Testis (tissue), 3 donors: Measurements from ENCODE around the gene SKP1. TPM values are rescaled to one million over a fixed set of nuclear protein-coding genes. Genes with fewer than 3 reads are reported as not detected.
A peak's percentile ranks its signal among the peaks of the same experiment; 100 is the strongest.

Experiments used
- DNase-seq: peaks from one replicate; pipeline ENCODE4 v3.0.0-alpha.2; 2019
- H3K27ac ChIP-seq, 2 donors: fragments of 200-600 bp; sonication (generic); one replicate each; pipeline ENCODE4 v1.5.1; 2019
- H3K27me3 ChIP-seq: fragments of 200-600 bp; sonication (generic); one replicate; pipeline ENCODE4 v1.5.1; 2019
- H3K36me3 ChIP-seq: fragments of 200-600 bp; sonication (generic); one replicate; pipeline ENCODE4 v1.5.1; 2017; ENCODE audit warnings: low read depth; ENCODE audit errors: missing control alignments
- H3K4me1 ChIP-seq: fragments of 200-600 bp; sonication (generic); one replicate; pipeline ENCODE4 v1.5.1; 2019
- H3K4me3 ChIP-seq, 2 donors: fragments of 200-600 bp; sonication (generic); one replicate each; pipeline ENCODE4 v1.5.1; 2017 to 2019
- H3K9me3 ChIP-seq: fragments of 200-600 bp; sonication (generic); one replicate; pipeline ENCODE4 v1.5.1; 2017
- CTCF ChIP-seq, 3 experiments: fragments of 450-650 bp in 2 of 3; fragments of 200-600 bp in 1 of 3; sonication (generic) in 1 of 3; IDR thresholded peaks; one replicate each; pipeline ENCODE4 v1.5.1; 2016 to 2019; ENCODE audit warnings: antibody characterized with exemption in 3 of 3, mild to moderate bottlenecking in 2 of 3, moderate library complexity in 1 of 3
- POLR2A ChIP-seq: fragments of 450-650 bp; IDR thresholded peaks from one replicate; pipeline ENCODE4 v1.6.1; 2017; ENCODE audit warnings: antibody characterized with exemption, mild to moderate bottlenecking, moderate library complexity
- whole genome bisulfite sequencing, 2 donors: methylation state at CpG; one replicate each; pipeline ENCODE4 v1.1.5; 2018; 5-methylcytosine and 5-hydroxymethylcytosine counted together
- intact Hi-C: fragments of 100-400 bp; cut with DNase I; formaldehyde crosslinking; loops from one replicate; pipeline ENCODE4 v1.15.1; 2023; ENCODE audit warnings: low total_unique reads
- polyA plus RNA-seq: library from polyadenylated mRNA; stranded (reverse); fragments of 350-450 nt; fragmentation: Illumina TruSeq; extraction: RNeasy Lipid Tissue Mini Kit (QIAGEN cat#74804); gene quantifications from one replicate; pipeline ENCODE4 v1.2.3, GENCODE V29; 2014; ENCODE audit warnings: low read depth, low replicate concordance; ENCODE audit not compliant: insufficient read depth
- total RNA-seq, 2 donors: library from RNA; depleted of rRNA; stranded (reverse); fragments of >200 nt; gene quantifications; one replicate each; pipeline ENCODE4 v1.2.3, GENCODE V29; 2016

SKP1 gene
- total and polyA plus RNA-seq, 3 donors from 2014 or later: 336 to 919 (median 459) TPM

GRCh38 chr5:134146651-134147518, 29.9 kb downstream of the SKP1 start:
- H3K27ac ChIP-seq: no peak overlapping the region
- H3K4me1 ChIP-seq: peaks cover 35% of the 10 kb centered on the region
- H3K27me3 ChIP-seq: no peaks in the 10 kb centered on the region
- no peaks in the 10 kb centered on the region for H3K9me3 ChIP-seq
- H3K36me3 ChIP-seq: peaks cover 4% of the 10 kb centered on the region
- TF ChIP-seq POLR2A (no peak), CTCF (IDR thresholded peaks at IDR 0.05) (no peak)
- 86 to 90% methylated on average over 4 of the region's 4 CpGs for WGBS, 2 donors
- DNase-seq: peak; percentile 12
- intact Hi-C loops: no loop called here
- H3K4me3 ChIP-seq: no peak overlapping the region

GRCh38 chr5:134145779-134146581, 30.8 kb downstream of the SKP1 start:
- 87 to 88% methylated on average over 12 to 13 of the region's 13 CpGs for WGBS, 2 donors
- Histone ChIP-seq H3K27ac (no peak overlapping the region), H3K4me3 (no peak overlapping the region), H3K36me3 (peaks cover 4% of the 10 kb centered on the region), H3K4me1 (peaks cover 32% of the 10 kb centered on the region), H3K27me3 (no peaks in the 10 kb centered on the region), H3K9me3 (no peaks in the 10 kb centered on the region)
- TF ChIP-seq POLR2A (no peak), CTCF (IDR thresholded peaks at IDR 0.05) (peak; percentile 89 to 96 (median 90))
- intact Hi-C loops: no loop called here
- peak; percentile 89 for DNase-seq

GRCh38 chr5:134145041-134145757, 31.6 kb downstream of the SKP1 start:
- peak; percentile 9 for DNase-seq
- no peaks in the 10 kb centered on the region for H3K36me3 ChIP-seq
- WGBS, 2 donors: 77 to 82% methylated on average over 1 of the region's 1 CpG
- intact Hi-C loops: no loop called here
- H3K4me1 ChIP-seq: peaks cover 24% of the 10 kb centered on the region
- no peaks in the 10 kb centered on the region for H3K9me3 ChIP-seq
- H3K4me3 ChIP-seq: no peak overlapping the region
- TF ChIP-seq CTCF (IDR thresholded peaks at IDR 0.05) (no peak), POLR2A (no peak)
- H3K27me3 ChIP-seq: no peaks in the 10 kb centered on the region
- H3K27ac ChIP-seq: no peak overlapping the region

GRCh38 chr5:134143944-134144941, 32.5 kb downstream of the SKP1 start:
- WGBS, 2 donors: 94 to 97% methylated on average over 10 of the region's 10 CpGs
- TF ChIP-seq POLR2A (no peak), CTCF (IDR thresholded peaks at IDR 0.05) (no peak)
- no peaks in the 10 kb centered on the region for H3K27me3 ChIP-seq
- peaks cover 15% of the 10 kb centered on the region for H3K4me1 ChIP-seq
- no peaks in the 10 kb centered on the region for H3K9me3 ChIP-seq
- no peak overlapping the region for H3K4me3 ChIP-seq
- DNase-seq: peak; percentile 5
- no peaks in the 10 kb centered on the region for H3K36me3 ChIP-seq
- intact Hi-C loops: no loop called here
- H3K27ac ChIP-seq: no peak overlapping the region
